GM12801 (cell line): ENCODE data around the gene FAM98B.

Experiments used
- TF ChIP-seq, protein P1 (sequence below): IDR thresholded peaks from one replicate; pipeline ENCODE4 v1.5.1; 2011; ENCODE audit warnings: control low read depth; ENCODE audit not compliant: insufficient read length; ENCODE audit errors: extremely low read depth

FAM98B gene

GRCh38 chr15:38441130-38441519 is 12.8 kb upstream of the FAM98B start:
- TF ChIP-seq, protein P1, sequence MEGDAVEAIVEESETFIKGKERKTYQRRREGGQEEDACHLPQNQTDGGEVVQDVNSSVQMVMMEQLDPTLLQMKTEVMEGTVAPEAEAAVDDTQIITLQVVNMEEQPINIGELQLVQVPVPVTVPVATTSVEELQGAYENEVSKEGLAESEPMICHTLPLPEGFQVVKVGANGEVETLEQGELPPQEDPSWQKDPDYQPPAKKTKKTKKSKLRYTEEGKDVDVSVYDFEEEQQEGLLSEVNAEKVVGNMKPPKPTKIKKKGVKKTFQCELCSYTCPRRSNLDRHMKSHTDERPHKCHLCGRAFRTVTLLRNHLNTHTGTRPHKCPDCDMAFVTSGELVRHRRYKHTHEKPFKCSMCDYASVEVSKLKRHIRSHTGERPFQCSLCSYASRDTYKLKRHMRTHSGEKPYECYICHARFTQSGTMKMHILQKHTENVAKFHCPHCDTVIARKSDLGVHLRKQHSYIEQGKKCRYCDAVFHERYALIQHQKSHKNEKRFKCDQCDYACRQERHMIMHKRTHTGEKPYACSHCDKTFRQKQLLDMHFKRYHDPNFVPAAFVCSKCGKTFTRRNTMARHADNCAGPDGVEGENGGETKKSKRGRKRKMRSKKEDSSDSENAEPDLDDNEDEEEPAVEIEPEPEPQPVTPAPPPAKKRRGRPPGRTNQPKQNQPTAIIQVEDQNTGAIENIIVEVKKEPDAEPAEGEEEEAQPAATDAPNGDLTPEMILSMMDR: no peak

GRCh38 chr15:38454696-38455090 is 766 bp downstream of the FAM98B start:
- TF ChIP-seq, protein P1: no peak

- TF ChIP-seq, protein P1: no peak
Measured at GRCh38 chr15:38455092-38455491, 1.2 kb downstream of the FAM98B start.

DNA sequence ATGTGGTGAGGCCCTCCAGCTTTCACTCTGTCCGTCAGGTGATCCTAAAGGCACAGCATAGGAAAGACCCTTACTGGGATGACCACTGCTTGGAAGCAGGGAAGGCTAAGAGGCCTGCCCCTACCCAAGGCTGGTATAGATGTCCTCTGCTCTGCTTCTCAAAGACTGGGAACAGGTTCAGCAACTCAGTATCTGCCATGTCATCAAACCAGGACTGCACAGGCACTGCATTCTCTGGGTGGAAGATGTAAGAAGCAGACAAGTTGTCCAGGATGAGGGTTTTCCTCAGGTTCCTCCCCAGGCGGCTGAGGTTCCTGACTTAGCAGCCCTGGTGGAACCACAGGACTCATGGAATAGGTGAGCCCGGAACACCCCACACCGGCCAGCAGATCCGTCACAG is 4.7 kb downstream of the FAM98B start:
- TF ChIP-seq, protein P1: no peak

GRCh38 chr15:38459480-38459879 is 5.6 kb downstream of the FAM98B start:
- TF ChIP-seq, protein P1: no peak

DNA sequence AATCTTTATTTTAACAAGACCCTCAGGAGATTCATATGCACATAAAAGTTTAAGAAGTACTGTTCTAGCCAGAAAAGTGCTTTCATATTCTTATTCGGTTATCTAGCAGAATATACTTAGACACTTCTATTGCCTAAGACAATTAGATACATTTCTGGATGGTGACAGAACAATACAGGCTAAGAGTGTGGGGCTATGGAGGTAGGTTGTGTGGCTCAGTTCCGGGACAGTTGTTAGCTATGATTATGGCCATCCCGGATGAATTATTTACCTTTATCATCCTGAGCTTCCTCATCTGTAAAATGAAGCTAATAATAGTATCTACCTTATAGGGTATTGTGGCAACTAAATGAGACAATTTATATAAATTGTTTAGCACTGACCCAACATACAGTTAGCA is 6.6 kb downstream of the FAM98B start:
- TF ChIP-seq, protein P1: no peak

DNA sequence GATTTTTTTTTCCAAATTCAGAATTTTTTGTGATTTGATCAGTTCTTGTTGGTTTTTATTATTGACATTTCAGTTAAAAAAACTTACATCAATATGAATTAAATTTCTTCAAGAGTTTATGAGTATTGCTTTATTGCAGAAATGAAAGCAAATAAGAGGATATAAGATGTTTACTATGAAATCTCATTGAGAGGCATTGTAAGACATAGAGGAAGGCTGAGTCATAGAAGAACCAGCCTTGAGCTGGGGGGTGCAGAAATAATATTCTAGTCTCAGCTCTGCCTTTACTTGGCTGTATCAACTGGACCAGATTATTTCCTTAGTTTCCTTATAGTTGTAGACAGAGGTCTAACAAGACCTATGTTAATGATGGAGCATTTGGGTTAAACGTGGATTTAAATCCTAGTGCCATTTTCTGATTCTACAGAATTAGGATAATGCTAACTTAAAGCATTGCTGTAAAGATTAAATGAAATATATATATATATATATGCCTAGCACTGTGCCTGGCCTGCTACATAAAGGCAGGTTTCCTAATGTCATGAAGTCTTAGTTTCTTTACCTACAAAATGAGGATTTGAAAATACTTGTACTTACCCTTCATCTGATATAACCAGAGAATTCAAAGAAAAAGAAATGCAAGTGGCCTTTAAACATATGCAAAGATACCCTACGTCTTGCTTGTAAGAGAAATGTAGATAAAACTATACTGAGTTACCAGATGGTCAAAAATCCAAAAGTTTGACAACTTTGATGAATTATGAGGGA is 7.3 kb downstream of the FAM98B start:
- TF ChIP-seq, protein P1: no peak
